ENCODE data around the gene GGA2. TPM values are rescaled to one million over a fixed set of nuclear protein-coding genes. Genes with fewer than 3 reads are reported as not detected.

The GGA2 gene
- total and polyA plus RNA-seq, 3 donors from 2014 or later, result 47.2 to 71.9 (median 60.6) TPM

GRCh38 chr16:23499801-23500200, 10.5 kb downstream of the GGA2 start:
- Histone ChIP-seq H3K27ac (no peak overlapping the region), H3K27me3 (no peaks in the 10 kb centered on the region), H3K4me3 (no peak overlapping the region), H3K36me3 (ENCODE audit: low read depth, missing control alignments) (no peaks in the 10 kb centered on the region), H3K4me1 (no peaks in the 10 kb centered on the region), H3K9me3 (no peaks in the 10 kb centered on the region)
- no peak for DNase-seq
- WGBS, 2 donors, result 84 to 92% methylated on average over 5 to 7 of the region's 7 CpGs
- intact Hi-C loops (cut with DNase I; ENCODE audit: low total_unique reads), result no loop called here
- TF ChIP-seq POLR2A (IDR thresholded peaks at IDR 0.05) (no peak), CTCF (IDR thresholded peaks at IDR 0.05) (no peak)

- Histone ChIP-seq H3K4me1 (no peaks in the 10 kb centered on the region), H3K27ac (no peak overlapping the region), H3K36me3 (ENCODE audit: low read depth, missing control alignments) (no peaks in the 10 kb centered on the region), H3K9me3 (no peaks in the 10 kb centered on the region), H3K4me3 (no peak overlapping the region), H3K27me3 (no peaks in the 10 kb centered on the region)
- TF ChIP-seq POLR2A (IDR thresholded peaks at IDR 0.05) (no peak), CTCF (IDR thresholded peaks at IDR 0.05) (no peak)
- 77 to 85% methylated on average over 11 of the region's 11 CpGs for WGBS, 2 donors
- DNase-seq, result no peak
- intact Hi-C loops (cut with DNase I; ENCODE audit: low total_unique reads), result no loop called here
These were observed 11.4 kb downstream of the GGA2 start for GRCh38 chr16:23498863-23499262.

DNA sequence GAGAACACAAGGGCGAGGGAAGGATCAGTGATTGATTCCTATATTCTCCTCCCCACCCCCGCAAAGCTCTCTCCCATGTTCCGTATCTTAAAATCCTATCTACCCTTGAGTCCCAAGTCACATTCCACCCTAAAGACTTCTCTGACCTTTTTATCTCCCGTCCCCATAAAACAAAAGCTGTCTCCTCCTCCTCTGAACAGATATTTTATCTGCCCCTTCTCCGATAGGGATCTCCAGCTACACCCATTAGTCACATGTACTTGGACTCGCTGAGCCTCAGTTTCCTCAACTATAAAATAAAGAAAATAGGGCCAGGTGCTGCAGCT, 12.8 kb downstream of the GGA2 start:
- no peak for DNase-seq
- H3K4me1 ChIP-seq, result no peaks in the 10 kb centered on the region
- no peaks in the 10 kb centered on the region for H3K27me3 ChIP-seq
- TF ChIP-seq POLR2A (IDR thresholded peaks at IDR 0.05) (no peak), CTCF (IDR thresholded peaks at IDR 0.05) (no peak)
- H3K9me3 ChIP-seq, result no peaks in the 10 kb centered on the region
- intact Hi-C loops (cut with DNase I; ENCODE audit: low total_unique reads), result no loop called here
- no peak overlapping the region for H3K4me3 ChIP-seq
- WGBS, 2 donors, result 78 to 79% methylated on average over 6 of the region's 6 CpGs
- H3K27ac ChIP-seq, result no peak overlapping the region
- H3K36me3 ChIP-seq (ENCODE audit: low read depth, missing control alignments), result no peaks in the 10 kb centered on the region

DNA sequence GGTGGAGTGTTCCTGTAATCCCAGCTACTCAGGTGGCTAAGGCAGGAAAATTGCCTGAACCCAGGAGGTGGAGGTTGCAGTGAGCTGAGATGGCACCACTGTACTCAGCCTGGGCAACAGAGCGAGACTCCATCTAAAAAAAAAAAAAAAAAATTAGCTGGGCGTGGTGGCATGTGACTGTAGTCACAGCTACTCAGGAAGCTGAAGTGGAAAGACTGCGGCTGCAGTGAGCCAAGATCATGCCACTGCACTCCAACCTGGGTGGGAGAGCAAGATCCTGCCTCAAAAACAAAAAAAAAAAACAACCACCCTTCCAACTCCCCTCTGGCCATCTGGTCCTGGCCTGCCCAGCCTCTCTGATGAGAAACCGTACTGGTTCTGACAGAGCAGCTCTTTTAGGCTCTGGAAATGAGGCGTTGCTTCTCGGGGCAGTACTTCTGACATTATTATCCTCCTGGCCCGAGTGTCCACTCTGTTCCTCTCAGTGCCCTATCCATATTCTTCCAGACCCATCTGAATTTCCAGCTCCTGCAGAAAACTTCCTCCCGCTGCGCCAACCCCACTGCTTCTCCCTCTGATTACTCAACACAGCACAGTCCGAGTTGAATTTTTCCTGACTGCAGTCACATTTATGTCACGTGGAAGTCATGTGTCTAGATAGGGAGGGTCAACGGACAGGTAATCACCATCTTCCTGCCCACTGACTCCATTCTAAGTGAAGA, 13.3 kb downstream of the GGA2 start:
- intact Hi-C loops (cut with DNase I; ENCODE audit: low total_unique reads), result no loop called here
- no peak for TF ChIP-seq CTCF (IDR thresholded peaks at IDR 0.05)
- TF ChIP-seq POLR2A (IDR thresholded peaks at IDR 0.05), result no peak
- H3K27ac ChIP-seq, result no peak overlapping the region
- H3K4me1 ChIP-seq, result no peaks in the 10 kb centered on the region
- no peak for DNase-seq
- H3K4me3 ChIP-seq, result no peak overlapping the region
- WGBS, 2 donors, result 62 to 63% methylated on average over 12 of the region's 12 CpGs
- no peaks in the 10 kb centered on the region for H3K36me3 ChIP-seq (ENCODE audit: low read depth, missing control alignments)
- H3K9me3 ChIP-seq, result no peaks in the 10 kb centered on the region
- H3K27me3 ChIP-seq, result no peaks in the 10 kb centered on the region

DNA sequence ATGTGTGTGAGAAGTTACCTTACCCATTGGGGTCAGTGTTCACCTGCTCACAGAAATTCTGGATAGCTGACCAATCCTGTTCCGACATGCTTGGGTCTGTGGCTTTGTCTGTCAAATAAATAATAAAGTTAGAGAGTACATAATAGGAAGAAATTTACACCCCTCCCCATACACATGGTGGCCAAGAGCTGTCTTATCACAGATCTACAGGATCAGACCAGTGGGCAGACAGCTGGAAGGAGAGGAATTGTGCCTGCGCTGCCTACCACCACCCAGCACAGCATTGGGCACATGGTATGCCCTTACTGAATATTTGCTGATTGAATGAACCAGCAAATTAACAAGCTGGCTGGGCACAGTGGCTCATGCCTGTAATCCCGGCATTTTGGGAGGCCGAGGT, 14.6 kb downstream of the GGA2 start:
- intact Hi-C loops (cut with DNase I; ENCODE audit: low total_unique reads), result no loop called here
- Histone ChIP-seq H3K4me1 (no peaks in the 10 kb centered on the region), H3K27ac (no peak overlapping the region)

More for the DNA sequence above, 14.6 kb downstream of the GGA2 start:
- no peaks in the 10 kb centered on the region for H3K36me3 ChIP-seq (ENCODE audit: low read depth, missing control alignments)
- TF ChIP-seq POLR2A (IDR thresholded peaks at IDR 0.05) (no peak), CTCF (IDR thresholded peaks at IDR 0.05) (no peak)
- H3K4me3 ChIP-seq, result no peak overlapping the region
- DNase-seq, result no peak
- no peaks in the 10 kb centered on the region for H3K27me3 ChIP-seq
- whole genome bisulfite sequencing, 2 donors, result 93 to 98% methylated on average over 3 to 4 of the region's 4 CpGs
- H3K9me3 ChIP-seq, result no peaks in the 10 kb centered on the region
